Activated CD8-positive, alpha-beta memory T cell treated with anti-CD3 and anti-CD28 coated beads, Interleukin-2, amount 50 U/mL, for 24 hours (primary cell): ENCODE data around the gene SIRPD.
"Not testable (repeated sequence)": the region's sequence is repeated elsewhere in the genome, so short reads cannot be mapped to it uniquely, and the experiment has no call there.

ENCODE experiments used
- DNase-seq: peaks from one replicate; pipeline ENCODE4 v3.0.0-alpha.2; 2020; ENCODE audit errors: extremely low read depth

Gene SIRPD

DNA sequence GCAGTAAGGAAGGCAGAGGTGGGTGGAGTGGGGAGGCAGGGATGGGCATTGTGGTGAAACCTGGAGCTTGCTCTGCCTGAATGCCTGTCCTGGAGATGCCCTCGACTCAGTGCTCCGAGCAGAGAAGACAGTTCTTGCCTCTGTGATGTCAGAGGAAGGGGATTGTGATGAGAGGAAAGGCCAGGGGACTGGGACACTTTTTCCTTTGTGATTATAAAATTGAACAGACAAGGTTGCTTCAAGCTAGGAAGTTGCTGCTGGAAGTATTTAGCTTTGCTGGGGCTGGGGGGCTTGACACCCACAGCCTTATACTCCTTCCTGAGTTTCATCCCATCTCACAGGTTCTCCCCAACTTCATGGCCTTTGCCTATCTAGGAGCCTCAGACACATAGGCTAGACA lies at the start of gene SIRPD:
Gene SIRPD (minus strand): TSS at position 101 of the 400 bp plus-strand sequence. CDS start 52 bp downstream, at position 49.
- no peak for DNase-seq

GRCh38 chr20:1600736-1601135 lies 43.2 kb upstream of the SIRPD start:
- no peak for DNase-seq

GRCh38 chr20:1595333-1595732 lies 37.8 kb upstream of the SIRPD start:
- DNase-seq = no peak

- DNase-seq = no peak
Observed at GRCh38 chr20:1588533-1589460, 31.3 kb upstream of the SIRPD start.

- DNase-seq = no peak
Observed at GRCh38 chr20:1587781-1588532, 30.5 kb upstream of the SIRPD start.

GRCh38 chr20:1579488-1579887 lies 22.0 kb upstream of the SIRPD start:
- DNase-seq = no peak

DNA sequence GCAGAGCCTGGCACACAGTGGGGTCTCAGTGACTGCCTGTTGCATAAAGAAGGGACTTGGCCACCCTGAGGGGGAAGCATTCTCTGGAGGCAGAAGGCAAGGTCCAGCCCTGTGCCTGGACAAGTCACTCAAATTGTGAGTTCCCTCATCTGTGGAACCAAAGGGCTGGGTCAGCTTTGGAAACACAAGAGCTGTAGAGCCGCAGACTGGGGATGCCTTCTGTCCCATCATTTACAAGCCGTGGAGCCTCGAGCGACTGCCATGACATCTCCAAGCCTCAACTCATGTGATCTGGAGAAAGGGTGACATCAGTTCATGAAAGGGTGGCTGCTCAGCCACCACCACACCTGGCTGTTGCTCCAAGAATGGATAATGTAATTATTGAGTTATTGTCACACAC lies 20.4 kb upstream of the SIRPD start:
- no peak for DNase-seq

- not testable (repeated sequence) for DNase-seq
Observed at GRCh38 chr20:1577313-1577712, 19.8 kb upstream of the SIRPD start.

GRCh38 chr20:1576641-1577040 lies 19.1 kb upstream of the SIRPD start:
- DNase-seq = no peak

- DNase-seq = not testable (repeated sequence)
Observed at GRCh38 chr20:1576003-1576402, 18.5 kb upstream of the SIRPD start.

DNA sequence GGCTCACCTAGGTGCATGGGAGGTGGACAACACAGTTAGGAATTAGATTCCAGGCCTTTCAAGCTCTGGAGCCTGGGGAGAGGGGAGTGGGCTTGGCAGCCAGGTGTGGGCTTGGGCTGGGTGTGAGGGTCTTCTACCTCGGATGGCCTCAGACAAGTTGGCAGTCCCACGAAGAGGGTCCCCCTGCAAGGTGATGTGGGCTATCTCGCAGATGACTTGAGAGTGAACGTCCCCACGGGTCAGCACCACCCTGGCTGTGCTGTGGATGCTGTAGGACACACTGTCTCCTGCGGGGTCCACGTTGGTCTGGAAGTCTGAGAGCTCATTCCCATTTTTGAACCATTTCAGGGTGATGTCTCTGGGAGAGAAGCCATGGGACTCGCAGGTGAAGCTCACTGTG lies 14.1 kb upstream of the SIRPD start:
- not testable (repeated sequence) for DNase-seq

GRCh38 chr20:1569415-1569881 lies 11.9 kb upstream of the SIRPD start:
- no peak for DNase-seq

DNA sequence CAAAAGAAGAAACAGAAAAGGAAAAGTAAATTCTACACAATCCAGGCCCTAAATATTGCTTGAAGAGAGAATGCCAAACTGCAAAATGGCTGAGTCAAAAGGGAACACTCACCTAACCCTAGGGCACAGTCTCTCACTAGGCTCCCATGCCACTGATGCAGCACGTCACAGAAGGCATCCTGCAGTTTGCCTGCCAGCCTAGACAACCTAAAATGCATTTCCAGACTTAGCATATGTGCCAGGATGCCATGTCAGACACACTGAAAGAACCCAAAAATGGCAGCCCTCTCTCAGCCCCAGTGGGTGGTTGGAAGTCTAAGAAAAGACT lies 10.6 kb upstream of the SIRPD start:
- DNase-seq = no peak

GRCh38 chr20:1567392-1568162 lies 10.1 kb upstream of the SIRPD start:
- no peak for DNase-seq

DNA sequence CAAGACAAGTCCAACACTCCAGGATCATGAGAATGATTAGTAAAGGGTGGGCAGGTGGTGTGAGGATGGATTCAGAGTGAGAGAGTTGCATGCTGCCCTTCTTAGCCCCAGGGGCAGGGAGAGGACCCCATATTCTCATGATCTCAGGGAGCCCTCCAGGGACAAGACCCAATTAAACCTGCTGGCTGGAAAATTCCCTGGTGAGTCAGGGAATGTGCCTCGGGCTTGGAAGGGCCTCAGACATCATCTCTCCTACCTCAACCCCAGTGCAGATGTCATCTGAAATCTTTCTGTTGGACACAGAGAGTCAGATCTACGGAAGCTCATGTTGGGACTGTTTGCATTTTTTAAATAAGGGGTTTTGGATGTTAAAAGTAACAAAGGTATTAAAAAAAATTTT lies 9.2 kb upstream of the SIRPD start:
- DNase-seq = no peak

DNA sequence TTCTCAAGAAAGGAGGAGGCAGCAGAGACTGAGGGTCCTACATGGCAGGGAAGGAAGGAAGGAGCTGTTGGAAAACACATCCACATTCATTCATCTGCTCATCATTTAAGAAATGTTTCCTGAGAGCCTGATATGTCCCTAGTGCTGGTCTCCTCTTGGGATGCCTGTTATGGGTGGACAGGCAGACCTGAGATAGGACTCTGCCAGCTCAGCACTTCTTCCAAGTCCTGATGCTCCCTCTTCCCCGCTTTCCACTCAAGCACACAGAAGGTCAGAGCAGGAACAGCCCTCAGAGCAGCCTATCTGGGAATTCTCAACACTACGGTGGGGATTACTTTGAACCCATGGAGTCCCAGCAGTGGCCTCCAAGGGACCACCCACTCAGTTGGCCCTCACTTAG lies 8.0 kb upstream of the SIRPD start:
- no peak for DNase-seq

DNA sequence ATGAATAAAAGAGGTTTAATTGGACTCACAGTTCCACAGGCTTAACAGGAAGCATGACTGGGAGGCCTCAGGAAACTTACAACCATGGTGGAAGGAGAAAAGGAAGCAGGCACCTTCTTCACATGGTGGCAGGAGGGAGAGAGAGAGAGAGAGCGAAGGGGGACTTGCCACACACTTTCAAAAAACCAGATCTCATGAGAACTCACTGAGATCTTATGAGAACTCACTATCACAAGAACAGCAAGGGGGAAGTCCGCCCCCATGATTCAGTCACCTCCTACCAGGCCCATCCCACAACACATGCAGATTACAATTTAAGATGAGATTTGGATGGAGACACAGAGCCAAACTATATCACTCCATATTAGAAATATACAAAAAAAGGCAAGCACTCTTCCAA lies 6.1 kb upstream of the SIRPD start:
- no peak for DNase-seq

DNA sequence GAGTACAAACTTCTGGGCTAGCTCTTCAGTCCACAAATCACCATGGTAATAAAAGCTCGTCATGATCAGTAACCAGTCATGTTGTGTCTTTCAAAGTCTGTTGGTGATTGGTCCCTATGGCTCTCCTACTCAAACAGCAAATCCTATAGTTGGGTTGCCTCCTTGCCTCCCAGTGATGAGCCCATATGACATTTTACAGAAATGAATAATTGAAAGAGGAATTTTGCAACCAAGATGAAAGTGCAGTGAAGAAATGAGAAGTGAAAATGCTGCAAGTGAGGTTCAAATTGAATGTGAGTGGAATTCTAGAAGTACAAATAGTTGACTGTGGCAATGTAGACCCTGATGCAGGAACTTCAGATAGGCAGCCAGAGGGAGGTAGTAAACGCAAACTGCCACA lies 5.1 kb upstream of the SIRPD start:
- no peak for DNase-seq

- no peak for DNase-seq
Observed at GRCh38 chr20:1561350-1561749, 3.8 kb upstream of the SIRPD start.

GRCh38 chr20:1555952-1556351 lies 1.6 kb downstream of the SIRPD start:
- no peak for DNase-seq

- DNase-seq = no peak
Observed at GRCh38 chr20:1539816-1540419, 17.6 kb downstream of the SIRPD start.

- DNase-seq = no peak
Observed at GRCh38 chr20:1538655-1539054, 18.9 kb downstream of the SIRPD start.
